MCF 10A (cell line): ENCODE results near the gene FBLN5. TPM values are rescaled to one million over a fixed set of nuclear protein-coding genes. Genes with fewer than 3 reads are reported as not detected.
"Not testable (repeated sequence)": the region's sequence is repeated elsewhere in the genome, so short reads cannot be mapped to it uniquely, and the experiment has no call there.

Experiments used
- BruUV-seq: library from RNA; stranded (reverse); fragments of 400-500 nt; replicated peaks from 2 replicates; lab custom pipeline; 2021; lab: Mats Ljungman, UMichigan
- CTCF ChIA-PET: fragments of 300-600 bp; sonication (Branson Sonifier 250); formaldehyde crosslinking; extraction: SDS; loops from one replicate; lab custom pipeline; 2021; ENCODE audit warnings: antibody characterized with exemption, inconsistent platforms; lab: Yijun Ruan, JAX
- POLR2A ChIA-PET: fragments of 300-600, 350-650 bp; sonication (Branson Sonifier 250); formaldehyde crosslinking; extraction: SDS; loops from one replicate; lab custom pipeline; 2020; ENCODE audit warnings: antibody characterized with exemption, inconsistent platforms; lab: Yijun Ruan, JAX
- DNase-seq: peaks from one replicate; pipeline ENCODE4 v3.0.0-alpha.2; 2018; ENCODE audit not compliant: unreplicated experiment
- H3K27ac Mint-ChIP-seq: one replicate; pipeline ENCODE4 v1.8.0; 2022; ENCODE audit warnings: mild to moderate bottlenecking, low read depth, mixed read lengths; ENCODE audit not compliant: unreplicated experiment
- H3K27me3 Mint-ChIP-seq: one replicate; pipeline ENCODE4 v1.8.0; 2022; ENCODE audit warnings: mixed read lengths; ENCODE audit not compliant: insufficient read depth, unreplicated experiment
- H3K36me3 Mint-ChIP-seq: one replicate; pipeline ENCODE4 v1.8.0; 2022; ENCODE audit warnings: mild to moderate bottlenecking, moderate library complexity, mixed read lengths; ENCODE audit not compliant: insufficient read depth, unreplicated experiment
- H3K4me1 Mint-ChIP-seq: one replicate; pipeline ENCODE4 v1.8.0; 2022; ENCODE audit warnings: mixed read lengths; ENCODE audit not compliant: insufficient read depth, unreplicated experiment
- H3K4me3 Mint-ChIP-seq: one replicate; pipeline ENCODE4 v1.8.0; 2022; ENCODE audit warnings: mild to moderate bottlenecking, moderate library complexity, mixed read lengths; ENCODE audit not compliant: unreplicated experiment
- H3K9me3 Mint-ChIP-seq: one replicate; pipeline ENCODE4 v1.8.0; 2022; ENCODE audit warnings: mixed read lengths; ENCODE audit not compliant: unreplicated experiment
- intact Hi-C: fragments of 100-400 bp; cut with micrococcal nuclease; formaldehyde crosslinking; loops from 2 replicates; pipeline ENCODE4 v1.14.1; 2022
- total RNA-seq: library from RNA; stranded (reverse); gene quantifications from 2 replicates; pipeline ENCODE4 v1.2.3, GENCODE V29; 2022
- TF ChIP-seq, protein P1 (sequence below): fragments of 200-600 bp; IDR thresholded peaks from one replicate; pipeline ENCODE4 v1.8.0; 2022; ENCODE audit warnings: antibody characterized with exemption, mild to moderate bottlenecking; ENCODE audit not compliant: unreplicated experiment

The FBLN5 gene
- total RNA-seq, 1 experiment from 2014 or later = 14.8 TPM

DNA sequence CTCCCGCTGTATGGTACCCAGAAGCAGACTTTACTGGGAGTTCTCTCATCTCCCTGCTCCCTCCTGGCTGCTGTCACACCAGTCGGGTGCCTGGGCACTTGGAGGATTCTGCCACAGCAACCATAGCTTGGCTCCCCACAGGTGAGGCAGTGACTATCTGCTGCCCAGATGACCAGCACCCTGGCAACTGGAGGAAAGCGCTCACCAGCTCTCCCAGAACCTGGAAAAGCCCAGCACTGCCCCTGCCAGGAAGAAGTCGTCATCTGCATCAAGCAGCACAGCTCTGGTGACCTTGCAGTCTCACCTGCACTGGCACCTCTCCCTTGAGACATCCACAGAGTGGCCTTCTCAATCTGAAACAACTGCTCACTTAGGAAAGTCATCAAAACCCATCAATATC lies 48.3 kb downstream of the FBLN5 start:
- no TSS peak for BruUV-seq
- Mint-ChIP-seq H3K27me3 (no peaks in the 10 kb centered on the region), H3K36me3 (peaks cover 4% of the 10 kb centered on the region), H3K27ac (no peak overlapping the region), H3K4me3 (no peak overlapping the region), H3K4me1 (peaks cover 9% of the 10 kb centered on the region), H3K9me3 (no peaks in the 10 kb centered on the region)
- ChIA-PET CTCF (interaction anchor here (0.6 to 1.7 kb wide), 4 partner anchors 12 to 249 kb away, joined by 3 to 7 read pairs (median 4); no protein-coding TSS in a partner anchor), POLR2A (interaction anchor here (1.0 kb wide), 1 partner anchor 40 kb away, joined by 3 read pairs; no protein-coding TSS in a partner anchor)
- DNase-seq = peak; percentile 64
- TF ChIP-seq, protein P1, sequence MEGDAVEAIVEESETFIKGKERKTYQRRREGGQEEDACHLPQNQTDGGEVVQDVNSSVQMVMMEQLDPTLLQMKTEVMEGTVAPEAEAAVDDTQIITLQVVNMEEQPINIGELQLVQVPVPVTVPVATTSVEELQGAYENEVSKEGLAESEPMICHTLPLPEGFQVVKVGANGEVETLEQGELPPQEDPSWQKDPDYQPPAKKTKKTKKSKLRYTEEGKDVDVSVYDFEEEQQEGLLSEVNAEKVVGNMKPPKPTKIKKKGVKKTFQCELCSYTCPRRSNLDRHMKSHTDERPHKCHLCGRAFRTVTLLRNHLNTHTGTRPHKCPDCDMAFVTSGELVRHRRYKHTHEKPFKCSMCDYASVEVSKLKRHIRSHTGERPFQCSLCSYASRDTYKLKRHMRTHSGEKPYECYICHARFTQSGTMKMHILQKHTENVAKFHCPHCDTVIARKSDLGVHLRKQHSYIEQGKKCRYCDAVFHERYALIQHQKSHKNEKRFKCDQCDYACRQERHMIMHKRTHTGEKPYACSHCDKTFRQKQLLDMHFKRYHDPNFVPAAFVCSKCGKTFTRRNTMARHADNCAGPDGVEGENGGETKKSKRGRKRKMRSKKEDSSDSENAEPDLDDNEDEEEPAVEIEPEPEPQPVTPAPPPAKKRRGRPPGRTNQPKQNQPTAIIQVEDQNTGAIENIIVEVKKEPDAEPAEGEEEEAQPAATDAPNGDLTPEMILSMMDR = peak; percentile 22
- intact Hi-C loops = loop anchor here (5.0 kb wide), 1 partner anchor 247 kb away; no protein-coding TSS in a partner anchor

DNA sequence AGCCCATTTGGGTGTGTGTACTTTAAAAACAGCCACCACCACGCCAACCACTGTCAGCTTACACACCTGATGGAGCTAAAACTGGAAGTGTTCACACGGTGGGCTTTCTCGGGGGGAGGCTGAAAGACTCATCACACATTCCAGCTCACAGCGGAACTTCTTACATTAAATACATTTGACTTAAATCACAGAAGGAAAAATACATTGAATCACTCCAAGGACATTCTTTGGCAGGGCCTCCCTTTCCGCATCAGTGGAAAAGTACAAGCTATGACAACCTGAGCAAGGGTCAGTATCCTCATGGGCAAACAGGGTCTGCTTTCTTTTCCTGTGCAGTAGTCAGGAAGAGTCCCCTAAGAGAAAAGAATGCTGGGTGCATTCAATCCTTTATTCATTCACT lies 49.1 kb downstream of the FBLN5 start:
- H3K4me3 Mint-ChIP-seq = no peak overlapping the region
- intact Hi-C loops = loop anchor here (5.0 kb wide), 1 partner anchor 246 kb away; no protein-coding TSS in a partner anchor

DNA sequence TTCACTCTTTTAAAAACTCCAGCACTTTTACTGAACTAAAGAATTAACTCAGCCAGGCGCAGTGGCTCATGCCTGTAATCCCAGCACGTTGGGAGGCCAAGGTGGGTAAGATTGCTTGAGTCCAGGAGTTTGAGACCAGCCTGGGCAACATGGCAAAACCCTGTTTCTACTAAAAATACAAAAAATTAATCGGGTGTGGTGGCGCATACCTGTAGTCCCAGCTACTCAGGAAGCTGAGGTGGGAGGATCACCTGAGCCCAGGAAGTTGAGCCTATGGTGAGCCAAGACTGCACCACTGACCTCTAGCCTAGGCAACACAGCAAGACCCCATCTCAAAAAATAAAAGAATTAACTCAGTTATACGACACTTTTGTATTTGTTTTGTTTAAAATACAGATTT lies 49.8 kb downstream of the FBLN5 start:
- Mint-ChIP-seq H3K27ac (peak overlapping the region; percentile 61), H3K4me1 (peaks cover 15% of the 10 kb centered on the region)
- BruUV-seq, H3K36me3 Mint-ChIP-seq, H3K27me3 Mint-ChIP-seq, DNase-seq, H3K4me3 Mint-ChIP-seq, H3K9me3 Mint-ChIP-seq: not testable (repeated sequence)
- ChIA-PET POLR2A (interaction anchor here (0.6 kb wide), 1 partner anchor 96 kb away, joined by 3 read pairs; no protein-coding TSS in a partner anchor), CTCF (interaction anchor here (0.6 to 1.7 kb wide), 2 partner anchors 11 to 248 kb away, joined by 3 to 7 read pairs; no protein-coding TSS in a partner anchor)
- intact Hi-C loops = loop anchor here (5.0 kb wide), 1 partner anchor 245 kb away; no protein-coding TSS in a partner anchor

More for the DNA sequence above, 49.1 kb downstream of the FBLN5 start:
- ChIA-PET CTCF (interaction anchor here (0.6 to 1.7 kb wide), 5 partner anchors 11 to 248 kb away, joined by 3 to 7 read pairs (median 3); no protein-coding TSS in a partner anchor), POLR2A (interaction anchor here (0.6 to 1.0 kb wide), 2 partner anchors 40 to 97 kb away, joined by 3 read pairs; no protein-coding TSS in a partner anchor)
- DNase-seq = no peak
- no peak overlapping the region for H3K27ac Mint-ChIP-seq
- TF ChIP-seq, protein P1 = no peak
- H3K27me3 Mint-ChIP-seq = no peaks in the 10 kb centered on the region
- no TSS peak for BruUV-seq
- no peaks in the 10 kb centered on the region for H3K9me3 Mint-ChIP-seq
- peaks cover 4% of the 10 kb centered on the region for H3K36me3 Mint-ChIP-seq
- H3K4me1 Mint-ChIP-seq = peaks cover 13% of the 10 kb centered on the region

DNA sequence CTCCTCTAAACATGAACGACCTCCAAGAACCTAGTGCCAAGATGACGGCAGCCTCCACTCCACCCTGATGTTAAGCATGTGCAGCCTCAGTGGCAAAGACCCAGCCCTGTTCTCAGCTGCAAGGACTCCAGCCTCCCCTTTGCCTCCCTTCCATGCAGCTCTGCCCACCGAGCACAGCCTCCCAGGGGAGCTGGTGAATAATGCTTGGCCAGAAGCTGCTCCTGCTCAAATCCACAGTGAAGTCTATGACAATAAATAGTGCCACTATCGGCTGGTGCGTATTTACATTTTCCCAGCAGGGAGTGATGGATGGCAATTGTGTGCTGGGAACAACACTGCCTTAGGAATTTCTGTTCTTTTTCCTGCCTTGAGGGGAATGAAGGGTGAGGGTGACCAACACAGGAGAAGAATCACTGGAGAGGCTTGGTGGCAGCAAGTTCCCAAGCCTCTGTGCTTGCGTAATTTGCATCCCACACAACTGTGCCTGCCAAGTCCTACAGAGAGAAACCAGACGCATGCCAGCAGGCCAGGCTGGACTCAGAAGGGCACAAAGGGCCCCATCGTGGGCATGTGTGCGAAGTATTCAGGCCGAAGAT lies 50.3 kb downstream of the FBLN5 start:
- H3K27me3 Mint-ChIP-seq = no peaks in the 10 kb centered on the region
- peak; percentile 95 for DNase-seq
- H3K9me3 Mint-ChIP-seq = no peaks in the 10 kb centered on the region
- peaks cover 15% of the 10 kb centered on the region for H3K4me1 Mint-ChIP-seq
- CTCF ChIA-PET = interaction anchor here (1.1 to 1.6 kb wide), 3 partner anchors 16 to 247 kb away, joined by 3 to 6 read pairs (median 4); no protein-coding TSS in a partner anchor
- TF ChIP-seq, protein P1 = no peak
- no TSS peak for BruUV-seq
- H3K27ac Mint-ChIP-seq = peak overlapping the region; percentile 61
- H3K36me3 Mint-ChIP-seq = peaks cover 4% of the 10 kb centered on the region
- intact Hi-C loops = loop anchor here (5.0 kb wide), 1 partner anchor 245 kb away; no protein-coding TSS in a partner anchor
- POLR2A ChIA-PET = no interaction called here
- H3K4me3 Mint-ChIP-seq = no peak overlapping the region
